H1 (cell line): ENCODE results near the gene PPP1CC. TPM values are rescaled to one million over a fixed set of nuclear protein-coding genes. Genes with fewer than 3 reads are reported as not detected.

Experiments used
- CTCF ChIA-PET: fragments of 300-600 bp; sonication (Branson Sonifier 250); formaldehyde crosslinking; loops from one replicate; lab custom pipeline; 2021; ENCODE audit not compliant: partially characterized antibody; lab: Charles Lee
- POLR2A ChIA-PET: fragments of 300-600 bp; sonication (Branson Sonifier 250); formaldehyde crosslinking; loops from one replicate; lab custom pipeline; 2021; ENCODE audit warnings: inconsistent platforms; ENCODE audit not compliant: partially characterized antibody; lab: Charles Lee
- DNase-seq, 2 experiments: peaks; one replicate each; pipeline versions ENCODE4 v3.0.0 to v3.0.0-alpha.2; 2010 to 2022; ENCODE audit warnings: low spot score in 2 of 2, low read depth in 1 of 2, mixed read lengths in 1 of 2
- FAIRE-seq: peaks from 2 replicates; lab custom pipeline; 2011; peaks lifted over from hg19 to GRCh38; lab: Jason Lieb, UNC
- H2AFZ ChIP-seq: 2 replicates; pipeline ENCODE4 v1.8.1; 2012; ENCODE audit warnings: low read length, inconsistent platforms
- H2AK5ac ChIP-seq: 2 replicates; pipeline ENCODE4 v1.6.1; 2013; ENCODE audit warnings: low read depth, low read length
- H2BK120ac ChIP-seq: replicated peaks from 2 replicates; pipeline ENCODE3; 2013; ENCODE audit warnings: low read depth, low read length, inconsistent platforms
- H2BK12ac ChIP-seq: 2 replicates; pipeline ENCODE4 v1.6.1; 2013; ENCODE audit warnings: low read depth, low read length
- H2BK15ac ChIP-seq: 2 replicates; pipeline ENCODE4 v1.6.1; 2013; ENCODE audit warnings: low read length
- H2BK20ac ChIP-seq: 2 replicates; pipeline ENCODE4 v1.6.1; 2013; ENCODE audit warnings: low read length
- H2BK5ac ChIP-seq: 2 replicates; pipeline ENCODE4 v1.6.1; 2013; ENCODE audit warnings: low read depth, low read length
- H3K14ac ChIP-seq: 2 replicates; pipeline ENCODE4 v1.6.1; 2013; ENCODE audit warnings: inconsistent platforms; ENCODE audit not compliant: insufficient read length
- H3K18ac ChIP-seq: 2 replicates; pipeline ENCODE4 v1.6.1; 2013; ENCODE audit warnings: low read length; ENCODE audit errors: extremely low read depth
- H3K23ac ChIP-seq: 2 replicates; pipeline ENCODE4 v1.6.1; 2013; ENCODE audit warnings: inconsistent platforms; ENCODE audit not compliant: insufficient read length
- H3K23me2 ChIP-seq: 2 replicates; pipeline ENCODE4 v1.6.1; 2013; ENCODE audit warnings: low read depth, low read length
- H3K27ac ChIP-seq: 2 replicates; pipeline ENCODE4 v1.6.1; 2011; ENCODE audit warnings: low read depth, low read length, inconsistent platforms
- H3K27me3 ChIP-seq, 4 experiments: replicated peaks in 1 of 4; 1 replicate in 1 of 4; 2 replicates in 3 of 4; pipeline versions ENCODE4 v1.6.1 to v1.8.1; 2011 to 2013; ENCODE audit warnings: low read length in 3 of 4, mild to moderate bottlenecking in 3 of 4, inconsistent platforms in 2 of 4, mixed read lengths in 2 of 4, moderate library complexity in 1 of 4; ENCODE audit not compliant: control insufficient read depth in 3 of 4, insufficient read depth in 3 of 4; ENCODE audit errors: extremely low read depth in 1 of 4
- H3K36me3 ChIP-seq, 4 experiments: 2 replicates each; pipeline versions ENCODE4 v1.6.1 to v1.8.1; 2011 to 2013; ENCODE audit warnings: mild to moderate bottlenecking in 4 of 4, low read length in 3 of 4, moderate library complexity in 2 of 4, control low read depth in 1 of 4, inconsistent platforms in 1 of 4; ENCODE audit not compliant: insufficient read depth in 4 of 4, control insufficient read depth in 2 of 4
- H3K4ac ChIP-seq: replicated peaks from 2 replicates; pipeline ENCODE3; 2013; ENCODE audit warnings: low read length, low read depth, mixed read lengths, inconsistent platforms; ENCODE audit not compliant: insufficient read length
- H3K4me1 ChIP-seq, 4 experiments: replicated peaks in 1 of 4; 1 replicate in 1 of 4; 2 replicates in 3 of 4; pipeline versions ENCODE4 v1.6.1 to v1.8.1; 2011 to 2013; ENCODE audit warnings: low read length in 3 of 4, inconsistent platforms in 2 of 4, mixed read lengths in 1 of 4; ENCODE audit not compliant: insufficient read depth in 4 of 4, control insufficient read depth in 3 of 4
- H3K4me2 ChIP-seq, 2 experiments: 2 replicates each; pipeline versions ENCODE4 v1.6.1 to v1.8.1; 2011 to 2013; ENCODE audit warnings: low read depth in 2 of 2, low read length in 2 of 2, control low read depth in 1 of 2, inconsistent platforms in 1 of 2, mild to moderate bottlenecking in 1 of 2; ENCODE audit not compliant: insufficient read depth in 1 of 2
- H3K4me3 ChIP-seq, 4 experiments: fragments of 200-600, 300-600 bp in 1 of 4; sonication (generic), shearing (Covaris generic), sonication (Bioruptor Twin) in 1 of 4; 2 replicates each; pipeline versions ENCODE4 v1.5.1 to v1.8.1; 2011 to 2016; ENCODE audit warnings: low read length in 4 of 4, low read depth in 3 of 4, control low read depth in 2 of 4, inconsistent platforms in 2 of 4, mild to moderate bottlenecking in 2 of 4, mixed read lengths in 1 of 4, moderate library complexity in 1 of 4; ENCODE audit not compliant: insufficient read depth in 2 of 4; ENCODE audit errors: extremely low read depth in 1 of 4
- H3K56ac ChIP-seq: replicated peaks from 2 replicates; pipeline ENCODE3; 2013; ENCODE audit warnings: low read depth, mild to moderate bottlenecking, mixed read lengths, low read length, inconsistent platforms; ENCODE audit not compliant: insufficient read length
- H3K79me1 ChIP-seq: 2 replicates; pipeline ENCODE4 v1.6.1; 2013; ENCODE audit warnings: low read depth, low read length, control low read depth
- H3K79me2 ChIP-seq, 2 experiments: 2 replicates each; pipeline versions ENCODE4 v1.6.1 to v1.8.1; 2012 to 2013; ENCODE audit warnings: low read length in 2 of 2, mild to moderate bottlenecking in 2 of 2, inconsistent platforms in 1 of 2; ENCODE audit not compliant: insufficient read depth in 2 of 2, control insufficient read depth in 1 of 2
- H3K9ac ChIP-seq, 4 experiments: replicated peaks in 1 of 4; 1 replicate in 1 of 4; 2 replicates in 3 of 4; pipeline versions ENCODE4 v1.6.1 to v1.8.1; 2011 to 2013; ENCODE audit warnings: low read depth in 3 of 4, low read length in 3 of 4, control low read depth in 2 of 4, mild to moderate bottlenecking in 2 of 4, moderate library complexity in 2 of 4, inconsistent platforms in 1 of 4; ENCODE audit errors: extremely low read depth in 1 of 4
- H3K9me3 ChIP-seq, 2 experiments: 2 replicates each; pipeline versions ENCODE4 v1.6.1 to v1.8.1; 2012 to 2013; ENCODE audit warnings: mild to moderate bottlenecking in 2 of 2, moderate library complexity in 2 of 2, control low read depth in 1 of 2, inconsistent platforms in 1 of 2, low read depth in 1 of 2, low read length in 1 of 2, mixed read lengths in 1 of 2; ENCODE audit not compliant: insufficient read depth in 2 of 2
- H4K20me1 ChIP-seq, 2 experiments: replicated peaks in 1 of 2; 2 replicates each; pipeline versions ENCODE3 to v1.8.1; 2011 to 2013; ENCODE audit warnings: inconsistent platforms in 2 of 2, low read length in 2 of 2, mild to moderate bottlenecking in 1 of 2; ENCODE audit not compliant: insufficient read depth in 2 of 2, control insufficient read depth in 1 of 2
- H4K5ac ChIP-seq: 2 replicates; pipeline ENCODE4 v1.6.1; 2013; ENCODE audit warnings: low read length, low read depth, mixed read lengths, inconsistent platforms; ENCODE audit not compliant: insufficient read length
- H4K8ac ChIP-seq: 2 replicates; pipeline ENCODE4 v1.8.0; 2013; ENCODE audit warnings: mild to moderate bottlenecking, moderate library complexity, low read length, inconsistent platforms; ENCODE audit not compliant: insufficient read depth; ENCODE audit errors: extremely low read depth
- H4K91ac ChIP-seq: replicated peaks from 2 replicates; pipeline ENCODE3; 2013; ENCODE audit warnings: low read length, mixed read lengths, inconsistent platforms; ENCODE audit not compliant: insufficient read length
- KDM5A ChIP-seq: fragments of 200-600 bp; IDR thresholded peaks from 2 replicates; pipeline ENCODE4 v1.7.1; 2012; ENCODE audit warnings: mild to moderate bottlenecking, low read length, inconsistent platforms, mixed read lengths
- WGBS, 2 experiments: shearing (Covaris generic) in 1 of 2; methylation state at CpG; one replicate each; pipeline versions ENCODE4 v1.1.6 to v1.1.7; 2013 to 2015; ENCODE audit warnings: low lambda C conversion rate in 2 of 2, mixed read lengths in 2 of 2, inconsistent platforms in 1 of 2, low coverage in 1 of 2, missing lambda C conversion rate in 1 of 2; ENCODE audit not compliant: insufficient replicate concordance in 2 of 2, insufficient coverage in 1 of 2, insufficient read length in 1 of 2; ENCODE audit errors: extremely low coverage in 1 of 2, missing lambda C conversion rate in 1 of 2; 5-methylcytosine and 5-hydroxymethylcytosine counted together
- polyA plus RNA-seq, 7 experiments: library from polyadenylated mRNA; depleted of rRNA in 3 of 7; stranded (reverse) in 5 of 7; unstranded in 2 of 7; fragments of >200 nt in 5 of 7; fragments of 200-250 nt in 2 of 7; gene quantifications; 1 replicate in 5 of 7; 2 replicates in 1 of 7; 4 replicates in 1 of 7; pipeline versions ENCODE4 v1.2.1 to v1.2.3, GENCODE V29; 2011 to 2013; ENCODE audit warnings: missing spikeins in 2 of 7, mixed read lengths in 2 of 7
- total RNA-seq: library from RNA; stranded (reverse); fragmentation: NEBNext Ultra II Directional; extraction: Animal tissue kit (Norgen Biotek cat#: 25700); gene quantifications from 2 replicates; pipeline ENCODE4 v1.2.1, GENCODE V29; 2021

PPP1CC gene
- total and polyA plus RNA-seq, 2 of the 8 experiments (the other 6 are each of a cell fraction or from before 2014, with no cell fraction given), result 193 to 350 TPM

GRCh38 chr12:110760204-110760609, 17.5 kb upstream of the PPP1CC start:
- Histone ChIP-seq H3K9me3 (no peaks in the 10 kb centered on the region), H2BK5ac (no peak overlapping the region), H3K56ac (no peak overlapping the region), H2AFZ (no peak overlapping the region), H3K23ac (no peak overlapping the region), H2BK20ac (no peak overlapping the region), H4K8ac (no peak overlapping the region), H3K4me1 (no peaks in the 10 kb centered on the region), H2BK15ac (no peak overlapping the region), H3K79me2 (no peaks in the 10 kb centered on the region), H3K4ac (no peak overlapping the region), H3K9ac (no peak overlapping the region), H4K91ac (no peak overlapping the region), H2AK5ac (no peak overlapping the region), H3K79me1 (no peaks in the 10 kb centered on the region), H3K27me3 (no peaks in the 10 kb centered on the region), H3K23me2 (no peaks in the 10 kb centered on the region), H2BK120ac (no peak overlapping the region), H4K20me1 (no peaks in the 10 kb centered on the region), H3K27ac (no peak overlapping the region), H2BK12ac (no peak overlapping the region), H3K4me3 (no peak overlapping the region), H3K14ac (no peak overlapping the region), H3K4me2 (no peak overlapping the region), H3K18ac (no peak overlapping the region), H3K36me3 (no peaks in the 10 kb centered on the region), H4K5ac (no peak overlapping the region)
- no peak for TF ChIP-seq KDM5A
- no peak for FAIRE-seq
- WGBS, 2 experiments, result 96% methylated on average over 4 of the region's 4 CpGs; no CpG with 5 or more reads in 1 of the 2 experiments
- no peak for DNase-seq
- CTCF ChIA-PET, result interaction anchor here (0.8 kb wide), 1 partner anchor 25 kb away, joined by 3 read pairs; no protein-coding TSS in a partner anchor
- POLR2A ChIA-PET, result interaction anchor here (1.5 kb wide), 1 partner anchor 18 kb away, joined by 5 read pairs; the partner anchor contains the start of gene PPP1CC
